SK-N-SH treated with all-trans-retinoic acid at 6 μM for 48 hours (cell line): ENCODE results near the gene ORC1.

Source experiments
- ATAC-seq: fragments of 200-7000 bp; cut with Tn5 transposase; 3 replicates; pipeline ENCODE4 v1.9.1; 2020; ENCODE audit warnings: mild to moderate bottlenecking, moderate library complexity
- ARNTL ChIP-seq: fragments of 450-650 bp; formaldehyde crosslinking; IDR thresholded peaks from 2 replicates; pipeline ENCODE4 v1.5.0; 2020; ENCODE audit warnings: low read depth, mild to moderate bottlenecking, moderate library complexity, borderline replicate concordance
- BACH2 ChIP-seq: fragments of 250-450 bp; sonication (Bioruptor Pico); IDR thresholded peaks from 2 replicates; pipeline ENCODE4 v1.9.0; 2021; ENCODE audit warnings: mild to moderate bottlenecking, borderline replicate concordance
- CREB5 ChIP-seq: fragments of 250-450 bp; sonication (Bioruptor Pico); IDR thresholded peaks from 2 replicates; pipeline ENCODE4 v1.5.1; 2020; ENCODE audit warnings: low read depth, mild to moderate bottlenecking, moderate library complexity
- CSDC2 ChIP-seq: fragments of 250-450 bp; sonication (Bioruptor Pico); IDR thresholded peaks from 2 replicates; pipeline ENCODE4 v1.5.0; 2020; ENCODE audit warnings: mild to moderate bottlenecking, moderate library complexity
- CSRNP3 ChIP-seq: fragments of 250-450 bp; sonication (Bioruptor Pico); IDR thresholded peaks from 2 replicates; pipeline ENCODE4 v1.5.1; 2021; ENCODE audit warnings: mild to moderate bottlenecking, moderate library complexity
- ESRRG ChIP-seq: fragments of 250-450 bp; sonication (Bioruptor Pico); IDR thresholded peaks from 2 replicates; pipeline ENCODE4 v1.6.1; 2021; ENCODE audit warnings: mild to moderate bottlenecking
- GLIS3 ChIP-seq: fragments of 250-450 bp; sonication (Bioruptor Pico); IDR thresholded peaks from 2 replicates; pipeline ENCODE4 v1.5.0; 2020; ENCODE audit warnings: mild to moderate bottlenecking, moderate library complexity
- OSR1 ChIP-seq: fragments of 250-450 bp; sonication (Bioruptor Pico); IDR thresholded peaks from 2 replicates; pipeline ENCODE4 v1.8.0; 2022; ENCODE audit warnings: moderate library complexity, mild to moderate bottlenecking, inconsistent platforms
- PATZ1 ChIP-seq: fragments of 250-450 bp; sonication (Bioruptor Pico); IDR thresholded peaks from 2 replicates; pipeline ENCODE4 v1.8.0; 2020; ENCODE audit warnings: mild to moderate bottlenecking, moderate library complexity, borderline replicate concordance
- POU6F1 ChIP-seq: fragments of 250-450 bp; sonication (Bioruptor Pico); IDR thresholded peaks from 2 replicates; pipeline ENCODE4 v1.8.0; 2021; ENCODE audit warnings: low read depth, mild to moderate bottlenecking, moderate library complexity, borderline replicate concordance
- PPARA ChIP-seq: fragments of 250-450 bp; sonication (Bioruptor Pico); IDR thresholded peaks from 2 replicates; pipeline ENCODE4 v1.5.0; 2020; ENCODE audit warnings: mild to moderate bottlenecking, borderline replicate concordance
- RARB ChIP-seq: fragments of 250-450 bp; sonication (Bioruptor Pico); IDR thresholded peaks from 2 replicates; pipeline ENCODE4 v1.8.0; 2021; ENCODE audit warnings: mild to moderate bottlenecking, moderate library complexity
- SNAI2 ChIP-seq: fragments of 250-450 bp; sonication (Bioruptor Pico); IDR thresholded peaks from 2 replicates; pipeline ENCODE4 v1.5.0; 2020; ENCODE audit warnings: mild to moderate bottlenecking, moderate library complexity
- TCF4 ChIP-seq: fragments of 250-450 bp; sonication (Bioruptor Pico); IDR thresholded peaks from 2 replicates; pipeline ENCODE4 v1.8.0; 2021; ENCODE audit warnings: mild to moderate bottlenecking, moderate library complexity, borderline replicate concordance
- TOX ChIP-seq: fragments of 250-450 bp; sonication (Bioruptor Pico); IDR thresholded peaks from 2 replicates; pipeline ENCODE4 v1.8.0; 2021; ENCODE audit warnings: mild to moderate bottlenecking, moderate library complexity, borderline replicate concordance
- TSHZ2 ChIP-seq: fragments of 250-450 bp; sonication (Bioruptor Pico); IDR thresholded peaks from 2 replicates; pipeline ENCODE4 v1.5.0; 2020; ENCODE audit warnings: mild to moderate bottlenecking, moderate library complexity
- ZFP3 ChIP-seq: fragments of 250-450 bp; sonication (Bioruptor Pico); IDR thresholded peaks from 2 replicates; pipeline ENCODE4 v1.5.0; 2020; ENCODE audit warnings: mild to moderate bottlenecking, moderate library complexity
- ZFP30 ChIP-seq: fragments of 450-650 bp; formaldehyde crosslinking; IDR thresholded peaks from 2 replicates; pipeline ENCODE4 v1.5.0; 2022; ENCODE audit warnings: mild to moderate bottlenecking, moderate library complexity
- ZNF565 ChIP-seq: fragments of 450-650 bp; formaldehyde crosslinking; conservative IDR thresholded peaks from 2 replicates; pipeline ENCODE4 v1.5.0; 2020; ENCODE audit warnings: low read depth, mild to moderate bottlenecking, moderate library complexity
- ZNF70 ChIP-seq: fragments of 450-650 bp; formaldehyde crosslinking; IDR thresholded peaks from 2 replicates; pipeline ENCODE4 v1.5.0; 2020; ENCODE audit warnings: mild to moderate bottlenecking, moderate library complexity
- ZNF8 ChIP-seq: fragments of 450-650 bp; formaldehyde crosslinking; IDR thresholded peaks from 2 replicates; pipeline ENCODE4 v1.5.0; 2020; ENCODE audit warnings: mild to moderate bottlenecking, moderate library complexity

ORC1 gene

GRCh38 chr1:52427152-52427551, 22.9 kb upstream of the ORC1 start:
- TF ChIP-seq TCF4 (CRISPR knock-in tag) (no peak), OSR1 (CRISPR knock-in tag) (no peak), TSHZ2 (CRISPR knock-in tag) (no peak), TOX (CRISPR knock-in tag) (no peak), PATZ1 (no peak), CSDC2 (CRISPR knock-in tag) (no peak)
- TF ChIP-seq, all 23 proteins: peak for 0

GRCh38 chr1:52426371-52426770, 22.1 kb upstream of the ORC1 start:
- TF ChIP-seq ZNF70 (CRISPR knock-in tag) (no peak), ZNF565 (no peak), TOX (CRISPR knock-in tag) (no peak), ZFP30 (CRISPR knock-in tag) (no peak), PATZ1 (no peak), TSHZ2 (CRISPR knock-in tag) (no peak), PPARA (CRISPR knock-in tag) (no peak), OSR1 (CRISPR knock-in tag) (no peak)
- no peak for ATAC-seq

More at GRCh38 chr1:52427152-52427551, 22.9 kb upstream of the ORC1 start:
- no peak; the same call in 2 of the 3 replicates for ATAC-seq

GRCh38 chr1:52424813-52425212, 20.6 kb upstream of the ORC1 start:
- no peak for ATAC-seq
- no peak for TF ChIP-seq CSRNP3 (CRISPR knock-in tag)
- TF ChIP-seq ZFP3 (CRISPR knock-in tag) = no peak
- no peak for TF ChIP-seq CREB5 (CRISPR knock-in tag)
- no peak for TF ChIP-seq TCF4 (CRISPR knock-in tag)
- no peak for TF ChIP-seq PATZ1
- TF ChIP-seq POU6F1 (CRISPR knock-in tag) = no peak
- no peak for TF ChIP-seq CSDC2 (CRISPR knock-in tag)
- TF ChIP-seq BACH2 (CRISPR knock-in tag) = no peak
- no peak for TF ChIP-seq ESRRG (CRISPR knock-in tag)
- no peak for TF ChIP-seq RARB (CRISPR knock-in tag)
- TF ChIP-seq SNAI2 (CRISPR knock-in tag) = no peak
- TF ChIP-seq ARNTL (CRISPR knock-in tag) = no peak
- TF ChIP-seq PPARA (CRISPR knock-in tag) = no peak
- TF ChIP-seq ZNF8 (CRISPR knock-in tag) = no peak
- no peak for TF ChIP-seq TOX (CRISPR knock-in tag)
- TF ChIP-seq ZNF70 (CRISPR knock-in tag) = no peak
- TF ChIP-seq GLIS3 (CRISPR knock-in tag) = no peak
